ENCODE data around the gene GPATCH4. TPM values are rescaled to one million over a fixed set of nuclear protein-coding genes. Genes with fewer than 3 reads are reported as not detected.
"Not testable (repeated sequence)": the region's sequence is repeated elsewhere in the genome, so short reads cannot be mapped to it uniquely, and the experiment has no call there.

Gene GPATCH4
- total RNA-seq, 1 experiment from 2014 or later: 33.6 TPM

GRCh38 chr1:156602557-156602993 is 1.3 kb upstream of the GPATCH4 start:
- no peak for DNase-seq (ENCODE audit: low read depth)
- in situ Hi-C loops (cut with HindIII; ENCODE audit: low pct_unique_long_range_greater_than_20kb, low sequenced_read_pairs): no loop called here

- in situ Hi-C loops (cut with HindIII; ENCODE audit: low pct_unique_long_range_greater_than_20kb, low sequenced_read_pairs): no loop called here
- no peak for DNase-seq (ENCODE audit: low read depth)
Observed at GRCh38 chr1:156601892-156602291, 613 bp upstream of the GPATCH4 start.

GRCh38 chr1:156600733-156601121 is 552 bp downstream of the GPATCH4 start:
- no peak for DNase-seq (ENCODE audit: low read depth)
- in situ Hi-C loops (cut with HindIII; ENCODE audit: low pct_unique_long_range_greater_than_20kb, low sequenced_read_pairs): no loop called here

- DNase-seq (ENCODE audit: low read depth): peak; percentile 36
- in situ Hi-C loops (cut with HindIII; ENCODE audit: low pct_unique_long_range_greater_than_20kb, low sequenced_read_pairs): no loop called here
Observed at GRCh38 chr1:156599811-156600210, 1.5 kb downstream of the GPATCH4 start.

- in situ Hi-C loops (cut with HindIII; ENCODE audit: low pct_unique_long_range_greater_than_20kb, low sequenced_read_pairs): no loop called here
- DNase-seq (ENCODE audit: low read depth): no peak
Observed at GRCh38 chr1:156598731-156599432, 2.4 kb downstream of the GPATCH4 start.

GRCh38 chr1:156598125-156598524 is 3.2 kb downstream of the GPATCH4 start:
- no peak for DNase-seq (ENCODE audit: low read depth)
- in situ Hi-C loops (cut with HindIII; ENCODE audit: low pct_unique_long_range_greater_than_20kb, low sequenced_read_pairs): no loop called here

- no peak for DNase-seq (ENCODE audit: low read depth)
- in situ Hi-C loops (cut with HindIII; ENCODE audit: low pct_unique_long_range_greater_than_20kb, low sequenced_read_pairs): no loop called here
Observed at GRCh38 chr1:156596426-156596825, 4.9 kb downstream of the GPATCH4 start.

GRCh38 chr1:156595016-156595415 is 6.3 kb downstream of the GPATCH4 start:
- in situ Hi-C loops (cut with HindIII; ENCODE audit: low pct_unique_long_range_greater_than_20kb, low sequenced_read_pairs): no loop called here
- DNase-seq (ENCODE audit: low read depth): no peak

GRCh38 chr1:156594190-156594589 is 7.1 kb downstream of the GPATCH4 start:
- in situ Hi-C loops (cut with HindIII; ENCODE audit: low pct_unique_long_range_greater_than_20kb, low sequenced_read_pairs): no loop called here

GRCh38 chr1:156593661-156593989 is 7.7 kb downstream of the GPATCH4 start:
- in situ Hi-C loops (cut with HindIII; ENCODE audit: low pct_unique_long_range_greater_than_20kb, low sequenced_read_pairs): no loop called here
- DNase-seq (ENCODE audit: low read depth): no peak

More at GRCh38 chr1:156594190-156594589, 7.1 kb downstream of the GPATCH4 start:
- no peak for DNase-seq (ENCODE audit: low read depth)

- no peak for DNase-seq (ENCODE audit: low read depth)
- in situ Hi-C loops (cut with HindIII; ENCODE audit: low pct_unique_long_range_greater_than_20kb, low sequenced_read_pairs): no loop called here
Observed at GRCh38 chr1:156592910-156593660, 8.2 kb downstream of the GPATCH4 start.

GRCh38 chr1:156592158-156592909 is 8.9 kb downstream of the GPATCH4 start:
- in situ Hi-C loops (cut with HindIII; ENCODE audit: low pct_unique_long_range_greater_than_20kb, low sequenced_read_pairs): no loop called here
- no peak for DNase-seq (ENCODE audit: low read depth)

- peak; percentile 66 for DNase-seq (ENCODE audit: low read depth)
- in situ Hi-C loops (cut with HindIII; ENCODE audit: low pct_unique_long_range_greater_than_20kb, low sequenced_read_pairs): no loop called here
Observed at GRCh38 chr1:156591432-156592157, 9.7 kb downstream of the GPATCH4 start, which contains the start of gene NAXE. NAXE (plus strand) TSS chr1:156591776; CDS start chr1:156591805, 29 bp downstream.

- in situ Hi-C loops (cut with HindIII; ENCODE audit: low pct_unique_long_range_greater_than_20kb, low sequenced_read_pairs): no loop called here
- no peak for DNase-seq (ENCODE audit: low read depth)
Observed at GRCh38 chr1:156591181-156591431, 10.2 kb downstream of the GPATCH4 start.

- no peak for DNase-seq (ENCODE audit: low read depth)
- in situ Hi-C loops (cut with HindIII; ENCODE audit: low pct_unique_long_range_greater_than_20kb, low sequenced_read_pairs): no loop called here
Observed at GRCh38 chr1:156590326-156591180, 10.7 kb downstream of the GPATCH4 start.

GRCh38 chr1:156589546-156589945 is 11.7 kb downstream of the GPATCH4 start:
- DNase-seq (ENCODE audit: low read depth): no peak
- in situ Hi-C loops (cut with HindIII; ENCODE audit: low pct_unique_long_range_greater_than_20kb, low sequenced_read_pairs): no loop called here

- in situ Hi-C loops (cut with HindIII; ENCODE audit: low pct_unique_long_range_greater_than_20kb, low sequenced_read_pairs); DNase-seq (ENCODE audit: low read depth): not testable (repeated sequence)
Observed at GRCh38 chr1:156587927-156588326, 13.4 kb downstream of the GPATCH4 start.
